Measurements from ENCODE around the gene SLC6A20.
"Not testable (repeated sequence)": the region's sequence is repeated elsewhere in the genome, so short reads cannot be mapped to it uniquely, and the experiment has no call there.

The SLC6A20 gene

GRCh38 chr3:45760878-45761711 lies 35.2 kb downstream of the SLC6A20 start:
- TF ChIP-seq CTCF (IDR thresholded peaks at IDR 0.05; ENCODE audit: control extremely low read depth, extremely low read depth, low read depth, missing control alignments) = peak; percentile 80
- CTCF ChIA-PET = interaction anchor here (0.7 to 7.8 kb wide), 33 partner anchors 9 to 624 kb away, joined by 3 to 155 read pairs (median 4); partner anchors contain the start of gene CXCR6

GRCh38 chr3:45759851-45760250 lies 36.5 kb downstream of the SLC6A20 start:
- no peak for TF ChIP-seq CTCF (IDR thresholded peaks at IDR 0.05; ENCODE audit: control extremely low read depth, extremely low read depth, low read depth, missing control alignments)
- ChIA-PET CTCF (interaction anchor here (1.0 to 7.8 kb wide), 18 partner anchors 10 to 318 kb away, joined by 3 to 155 read pairs (median 6); partner anchors contain the start of gene SACM1L), POLR2A (no interaction called here)
- no peak for DNase-seq (ENCODE audit: extremely low spot score)

More at GRCh38 chr3:45760878-45761711, 35.2 kb downstream of the SLC6A20 start:
- POLR2A ChIA-PET = no interaction called here
- DNase-seq (ENCODE audit: extremely low spot score) = peak; percentile 88

- ChIA-PET CTCF (interaction anchor here (1.7 to 7.8 kb wide), 8 partner anchors 9 to 319 kb away, joined by 4 to 155 read pairs (median 42); partner anchors contain the start of gene SACM1L), POLR2A (no interaction called here)
- no peak for TF ChIP-seq CTCF (IDR thresholded peaks at IDR 0.05; ENCODE audit: control extremely low read depth, extremely low read depth, low read depth, missing control alignments)
- DNase-seq (ENCODE audit: extremely low spot score) = no peak
Measured at GRCh38 chr3:45758871-45759270, 37.5 kb downstream of the SLC6A20 start.

GRCh38 chr3:45757141-45757540 lies 39.2 kb downstream of the SLC6A20 start:
- DNase-seq (ENCODE audit: extremely low spot score); CTCF ChIA-PET; POLR2A ChIA-PET: not testable (repeated sequence)

GRCh38 chr3:45756055-45756454 lies 40.3 kb downstream of the SLC6A20 start:
- no peak for DNase-seq (ENCODE audit: extremely low spot score)
- POLR2A ChIA-PET = no interaction called here
- no peak for TF ChIP-seq CTCF (IDR thresholded peaks at IDR 0.05; ENCODE audit: control extremely low read depth, extremely low read depth, low read depth, missing control alignments)
- CTCF ChIA-PET = interaction anchor here (3.8 kb wide), 1 partner anchor 173 kb away, joined by 15 read pairs; no protein-coding TSS in a partner anchor

GRCh38 chr3:45754461-45754860 lies 41.9 kb downstream of the SLC6A20 start:
- TF ChIP-seq CTCF (IDR thresholded peaks at IDR 0.05; ENCODE audit: control extremely low read depth, extremely low read depth, low read depth, missing control alignments) = no peak
- DNase-seq (ENCODE audit: extremely low spot score) = no peak
- POLR2A ChIA-PET = no interaction called here
- CTCF ChIA-PET = interaction anchor here (1.2 to 3.8 kb wide), 4 partner anchors 27 to 329 kb away, joined by 3 to 15 read pairs (median 4); no protein-coding TSS in a partner anchor

GRCh38 chr3:45753095-45753494 lies 43.2 kb downstream of the SLC6A20 start:
- TF ChIP-seq CTCF (IDR thresholded peaks at IDR 0.05; ENCODE audit: control extremely low read depth, extremely low read depth, low read depth, missing control alignments) = no peak
- no peak for DNase-seq (ENCODE audit: extremely low spot score)
- ChIA-PET CTCF (interaction anchor here (1.1 to 3.8 kb wide), 5 partner anchors 8 to 325 kb away, joined by 3 to 15 read pairs (median 3); no protein-coding TSS in a partner anchor), POLR2A (no interaction called here)
